Measurements from ENCODE around the gene SHBG.

The SHBG gene

GRCh38 chr17:7651665-7652387, 21.9 kb downstream of the SHBG start:
- peak overlapping the region; percentile 85 for H3K4me3 Mint-ChIP-seq
- H3K27ac Mint-ChIP-seq = no peak overlapping the region
- H3K27me3 Mint-ChIP-seq = no peaks in the 10 kb centered on the region
- no peaks in the 10 kb centered on the region for H3K36me3 Mint-ChIP-seq
- H3K4me1 Mint-ChIP-seq (ENCODE audit: low read depth) = peaks cover 14% of the 10 kb centered on the region
- H3K9me3 Mint-ChIP-seq (ENCODE audit: low read depth) = no peaks in the 10 kb centered on the region

- H3K4me3 Mint-ChIP-seq = peak overlapping the region; percentile 59
- no peaks in the 10 kb centered on the region for H3K36me3 Mint-ChIP-seq
- no peak overlapping the region for H3K27ac Mint-ChIP-seq
- H3K4me1 Mint-ChIP-seq (ENCODE audit: low read depth) = peaks cover 14% of the 10 kb centered on the region
- no peaks in the 10 kb centered on the region for H3K9me3 Mint-ChIP-seq (ENCODE audit: low read depth)
- no peaks in the 10 kb centered on the region for H3K27me3 Mint-ChIP-seq
Observed at GRCh38 chr17:7652388-7653356, 22.7 kb downstream of the SHBG start.

- Mint-ChIP-seq H3K27ac (no peak overlapping the region), H3K9me3 (ENCODE audit: low read depth) (no peaks in the 10 kb centered on the region), H3K27me3 (no peaks in the 10 kb centered on the region), H3K36me3 (no peaks in the 10 kb centered on the region), H3K4me3 (no peak overlapping the region), H3K4me1 (ENCODE audit: low read depth) (peaks cover 11% of the 10 kb centered on the region)
Observed at GRCh38 chr17:7654832-7655540, 25.1 kb downstream of the SHBG start.

DNA sequence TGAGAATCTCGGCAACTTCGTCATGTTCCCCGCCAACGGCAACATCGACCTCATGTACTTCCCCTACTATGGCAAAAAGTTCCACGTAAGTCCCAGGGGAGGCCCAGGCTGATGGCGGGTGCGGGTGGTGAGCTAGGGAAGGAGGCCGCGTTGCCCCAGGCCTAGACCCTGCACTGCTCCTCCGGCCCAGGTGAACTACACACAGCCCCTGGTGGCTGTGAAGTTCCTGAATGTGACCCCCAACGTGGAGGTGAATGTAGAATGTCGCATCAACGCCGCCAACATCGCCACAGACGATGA, 25.6 kb downstream of the SHBG start:
- no peak overlapping the region for H3K4me3 Mint-ChIP-seq
- H3K27ac Mint-ChIP-seq = no peak overlapping the region
- H3K36me3 Mint-ChIP-seq = no peaks in the 10 kb centered on the region
- H3K27me3 Mint-ChIP-seq = no peaks in the 10 kb centered on the region
- no peaks in the 10 kb centered on the region for H3K9me3 Mint-ChIP-seq (ENCODE audit: low read depth)
- H3K4me1 Mint-ChIP-seq (ENCODE audit: low read depth) = peaks cover 6% of the 10 kb centered on the region

- no peaks in the 10 kb centered on the region for H3K9me3 Mint-ChIP-seq (ENCODE audit: low read depth)
- no peak overlapping the region for H3K4me3 Mint-ChIP-seq
- H3K27me3 Mint-ChIP-seq = no peaks in the 10 kb centered on the region
- no peaks in the 10 kb centered on the region for H3K4me1 Mint-ChIP-seq (ENCODE audit: low read depth)
- H3K27ac Mint-ChIP-seq = no peak overlapping the region
- no peaks in the 10 kb centered on the region for H3K36me3 Mint-ChIP-seq
Observed at GRCh38 chr17:7656958-7657609, 27.1 kb downstream of the SHBG start.

DNA sequence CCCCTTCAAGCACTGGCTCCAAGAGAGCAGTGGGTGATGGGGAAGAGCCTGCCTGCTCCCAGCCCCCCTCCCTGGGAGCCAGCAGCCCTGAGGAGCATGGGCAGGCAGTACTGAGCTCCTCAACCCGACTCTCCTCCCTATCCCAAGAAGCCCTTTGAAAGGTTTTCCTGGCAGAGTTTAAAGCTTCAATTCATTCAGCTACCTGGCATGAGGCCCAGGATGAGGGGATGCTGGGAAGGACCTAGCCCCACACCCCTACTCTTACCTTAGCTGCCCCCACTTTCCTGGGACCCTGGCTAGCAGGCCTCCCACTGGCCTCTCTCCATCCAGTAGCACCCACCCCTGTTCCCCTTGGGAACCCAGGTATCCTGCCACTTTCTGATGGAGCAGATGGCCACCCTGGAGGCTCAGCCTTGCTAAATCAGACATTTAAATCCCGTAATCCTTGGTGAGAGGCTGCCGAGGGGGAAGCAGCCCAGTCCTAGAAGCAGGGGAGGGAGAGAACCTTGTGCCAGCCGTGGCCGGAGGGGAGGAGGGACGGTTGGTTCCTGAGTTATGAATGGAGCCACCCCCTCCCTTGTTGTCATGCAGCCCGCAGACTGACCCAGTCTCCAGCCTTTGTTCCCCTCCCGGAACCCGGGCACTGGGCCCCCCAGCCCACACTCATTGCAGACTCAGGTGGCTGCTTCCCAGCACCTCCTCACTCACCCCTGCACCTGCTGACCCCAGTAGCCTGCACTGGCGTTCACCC, 37.9 kb downstream of the SHBG start:
- Mint-ChIP-seq H3K27me3 (no peaks in the 10 kb centered on the region), H3K4me3 (no peak overlapping the region)

DNA sequence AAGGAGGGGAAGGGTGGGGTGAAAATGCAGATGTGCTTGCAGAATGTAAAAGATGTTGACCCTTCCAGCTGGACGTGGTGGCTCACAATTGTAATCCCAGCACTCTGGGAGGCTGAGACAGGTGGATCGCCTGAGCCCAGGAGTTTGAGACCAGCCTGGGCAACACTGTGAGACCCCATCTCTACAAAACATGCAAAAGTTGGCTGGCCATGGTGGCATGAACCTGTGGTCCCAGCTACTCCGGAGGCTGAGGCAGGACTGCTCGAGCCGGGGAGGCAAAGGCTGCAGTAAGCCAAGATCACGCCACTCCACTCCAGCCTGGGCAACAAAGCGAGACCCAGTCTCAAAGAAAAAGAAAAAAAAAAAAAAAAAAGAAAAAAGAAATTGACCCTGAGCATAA, 38.5 kb downstream of the SHBG start:
- H3K9me3 Mint-ChIP-seq (ENCODE audit: low read depth) = no peaks in the 10 kb centered on the region
- no peaks in the 10 kb centered on the region for H3K4me1 Mint-ChIP-seq (ENCODE audit: low read depth)
- H3K4me3 Mint-ChIP-seq = no peak overlapping the region
- no peaks in the 10 kb centered on the region for H3K27me3 Mint-ChIP-seq
- peaks cover 7% of the 10 kb centered on the region for H3K36me3 Mint-ChIP-seq
- no peak overlapping the region for H3K27ac Mint-ChIP-seq

More for the DNA sequence above, 37.9 kb downstream of the SHBG start:
- Mint-ChIP-seq H3K36me3 (peaks cover 2% of the 10 kb centered on the region), H3K9me3 (ENCODE audit: low read depth) (no peaks in the 10 kb centered on the region), H3K4me1 (ENCODE audit: low read depth) (no peaks in the 10 kb centered on the region), H3K27ac (no peak overlapping the region)

DNA sequence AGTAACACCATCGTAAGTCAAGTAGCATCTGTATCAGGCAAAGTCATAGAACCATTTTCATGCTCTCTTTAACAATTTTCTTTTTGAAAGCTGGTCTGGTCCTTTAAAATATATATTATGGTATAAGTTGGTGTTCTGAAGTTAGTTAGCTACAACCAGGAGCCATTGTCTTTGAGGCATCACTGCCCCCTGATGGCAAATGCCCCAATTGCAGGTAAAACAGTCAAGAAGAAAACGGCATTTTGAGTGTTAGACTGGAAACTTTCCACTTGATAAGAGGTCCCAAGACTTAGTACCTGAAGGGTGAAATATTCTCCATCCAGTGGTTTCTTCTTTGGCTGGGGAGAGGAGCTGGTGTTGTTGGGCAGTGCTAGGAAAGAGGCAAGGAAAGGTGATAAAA, 43.3 kb downstream of the SHBG start:
- H3K36me3 Mint-ChIP-seq = peaks cover 11% of the 10 kb centered on the region

GRCh38 chr17:7674934-7675333, 45.0 kb downstream of the SHBG start:
- no peaks in the 10 kb centered on the region for H3K27me3 Mint-ChIP-seq
- no peaks in the 10 kb centered on the region for H3K9me3 Mint-ChIP-seq (ENCODE audit: low read depth)
- peaks cover 11% of the 10 kb centered on the region for H3K36me3 Mint-ChIP-seq
- H3K4me1 Mint-ChIP-seq (ENCODE audit: low read depth) = peaks cover 3% of the 10 kb centered on the region
- no peak overlapping the region for H3K4me3 Mint-ChIP-seq
- no peak overlapping the region for H3K27ac Mint-ChIP-seq

More for the DNA sequence above, 43.3 kb downstream of the SHBG start:
- H3K4me3 Mint-ChIP-seq = no peak overlapping the region
- H3K9me3 Mint-ChIP-seq (ENCODE audit: low read depth) = no peaks in the 10 kb centered on the region
- no peak overlapping the region for H3K27ac Mint-ChIP-seq
- H3K4me1 Mint-ChIP-seq (ENCODE audit: low read depth) = peaks cover 1% of the 10 kb centered on the region
- no peaks in the 10 kb centered on the region for H3K27me3 Mint-ChIP-seq

DNA sequence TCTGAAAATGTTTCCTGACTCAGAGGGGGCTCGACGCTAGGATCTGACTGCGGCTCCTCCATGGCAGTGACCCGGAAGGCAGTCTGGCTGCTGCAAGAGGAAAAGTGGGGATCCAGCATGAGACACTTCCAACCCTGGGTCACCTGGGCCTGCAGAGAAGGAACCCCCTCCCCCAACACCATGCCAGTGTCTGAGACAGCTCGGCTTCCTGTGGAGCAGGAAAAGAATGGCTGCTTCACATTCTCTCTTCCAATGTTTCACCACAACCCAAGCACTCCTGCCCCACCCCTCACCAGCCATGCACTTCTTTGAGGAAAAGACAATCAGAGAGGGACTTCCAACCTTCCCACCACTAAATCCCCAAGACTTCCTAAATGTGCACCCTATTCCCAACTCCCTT, 46.6 kb downstream of the SHBG start:
- H3K9me3 Mint-ChIP-seq (ENCODE audit: low read depth) = no peaks in the 10 kb centered on the region
- H3K27me3 Mint-ChIP-seq = no peaks in the 10 kb centered on the region
- H3K36me3 Mint-ChIP-seq = peaks cover 11% of the 10 kb centered on the region
- peaks cover 5% of the 10 kb centered on the region for H3K4me1 Mint-ChIP-seq (ENCODE audit: low read depth)
- H3K27ac Mint-ChIP-seq = no peak overlapping the region
- no peak overlapping the region for H3K4me3 Mint-ChIP-seq

GRCh38 chr17:7677388-7678067, 47.6 kb downstream of the SHBG start:
- no peaks in the 10 kb centered on the region for H3K9me3 Mint-ChIP-seq (ENCODE audit: low read depth)
- H3K4me1 Mint-ChIP-seq (ENCODE audit: low read depth) = peaks cover 8% of the 10 kb centered on the region
- no peaks in the 10 kb centered on the region for H3K27me3 Mint-ChIP-seq
- no peak overlapping the region for H3K27ac Mint-ChIP-seq
- peaks cover 11% of the 10 kb centered on the region for H3K36me3 Mint-ChIP-seq
- no peak overlapping the region for H3K4me3 Mint-ChIP-seq

All from activated naive CD8-positive, alpha-beta T cell (primary cell).